CD4-positive, alpha-beta T cell (primary cell): ENCODE data around the gene CHI3L1. TPM values are rescaled to one million over a fixed set of nuclear protein-coding genes. Genes with fewer than 3 reads are reported as not detected.
A peak's percentile ranks its signal among the peaks of the same experiment; 100 is the strongest.

ENCODE experiments used
- ATAC-seq: fragments of 200-7000 bp; cut with Tn5 transposase; one replicate; pipeline ENCODE4 v1.10.0; 2022; ENCODE audit warnings: mild to moderate bottlenecking; ENCODE audit not compliant: poor library complexity
- CTCF ChIA-PET: fragments of 350-600 bp; sonication (Branson Sonifier 250); formaldehyde crosslinking; loops from one replicate; lab custom pipeline; 2021; ENCODE audit warnings: antibody characterized with exemption, inconsistent platforms; lab: Charles Lee
- POLR2A ChIA-PET: fragments of 350-600 bp; sonication (Branson Sonifier 250); formaldehyde crosslinking; loops from one replicate; lab custom pipeline; 2021; ENCODE audit warnings: antibody characterized with exemption, inconsistent platforms; lab: Charles Lee
- DNase-seq, 14 experiments: peaks; one replicate each; pipeline ENCODE4 v3.0.0-alpha.2; 2013 to 2020; ENCODE audit warnings: mixed read lengths in 2 of 14
- H3K27ac ChIP-seq, 2 donors: one replicate each; pipeline versions ENCODE4 v1.5.1 to v1.7.0; 2013; ENCODE audit warnings: low read length in 2 of 2, low read depth in 1 of 2, mild to moderate bottlenecking in 1 of 2
- H3K27me3 ChIP-seq, 2 experiments: 1 replicate in 1 of 2; 2 replicates in 1 of 2; pipeline versions ENCODE4 v1.6.1 to v1.7.0; 2013; ENCODE audit warnings: low read length in 2 of 2, control low read depth in 1 of 2, mild to moderate bottlenecking in 1 of 2, moderate library complexity in 1 of 2; ENCODE audit not compliant: insufficient read depth in 2 of 2, control insufficient read depth in 1 of 2
- H3K36me3 ChIP-seq: one replicate; pipeline ENCODE4 v1.6.1; 2013; ENCODE audit warnings: low read length, control low read depth; ENCODE audit not compliant: insufficient read depth
- H3K4me1 ChIP-seq: one replicate; pipeline ENCODE4 v1.6.1; 2013; ENCODE audit warnings: low read length, control low read depth; ENCODE audit not compliant: insufficient read depth
- H3K4me3 ChIP-seq: one replicate; pipeline ENCODE4 v1.5.1; 2013; ENCODE audit warnings: mild to moderate bottlenecking, low read length, moderate library complexity
- H3K9me3 ChIP-seq, 2 experiments: 1 replicate in 1 of 2; 2 replicates in 1 of 2; pipeline versions ENCODE4 v1.6.1 to v1.7.0; 2013; ENCODE audit warnings: low read length in 2 of 2, mild to moderate bottlenecking in 2 of 2, control low read depth in 1 of 2, moderate library complexity in 1 of 2; ENCODE audit not compliant: control insufficient read depth in 1 of 2, insufficient read depth in 1 of 2
- H3K27ac Mint-ChIP-seq: one replicate; pipeline ENCODE4 v1.8.0; 2020; ENCODE audit warnings: mixed read lengths
- H3K27me3 Mint-ChIP-seq: one replicate; pipeline ENCODE4 v1.8.0; 2021; ENCODE audit warnings: mixed read lengths
- H3K36me3 Mint-ChIP-seq: one replicate; pipeline ENCODE4 v1.8.0; 2021; ENCODE audit warnings: low read depth, mixed read lengths
- H3K4me1 Mint-ChIP-seq: one replicate; pipeline ENCODE4 v1.8.0; 2021; ENCODE audit warnings: low read depth, mixed read lengths
- H3K4me3 Mint-ChIP-seq: one replicate; pipeline ENCODE4 v1.8.0; 2020; ENCODE audit warnings: mild to moderate bottlenecking, mixed read lengths
- H3K9me3 Mint-ChIP-seq: one replicate; pipeline ENCODE4 v1.8.0; 2020; ENCODE audit warnings: mixed read lengths
- CTCF ChIP-seq: fragments of 200-600 bp; IDR thresholded peaks from one replicate; pipeline ENCODE4 v1.8.0; 2022; ENCODE audit warnings: antibody characterized with exemption, mild to moderate bottlenecking
- intact Hi-C, 2 experiments: fragments of 100-400 bp; cut with DNase I in 1 of 2; cut with micrococcal nuclease in 1 of 2; formaldehyde crosslinking; loops; one replicate each; pipeline versions ENCODE4 v1.15.1 to v1.9.0; 2023 to 2025; cut with DNase I, micrococcal nuclease
- total RNA-seq, 174 experiments: library from RNA in 2 of 174; stranded (reverse) in 2 of 174; gene quantifications; one replicate each; pipeline ENCODE4 v1.2.3 and lab custom pipeline; 2021 to 2026

The CHI3L1 gene
- total RNA-seq, 2 experiments from 2014 or later = not detected

- DNase-seq (no peak), ATAC-seq (no peak)
- H3K27me3 ChIP-seq = no peaks in the 10 kb centered on the region
- Mint-ChIP-seq H3K4me1 (no peaks in the 10 kb centered on the region), H3K4me3 (no peak overlapping the region), H3K27ac (no peak overlapping the region), H3K36me3 (no peaks in the 10 kb centered on the region), H3K9me3 (no peaks in the 10 kb centered on the region), H3K27me3 (peaks cover 4% of the 10 kb centered on the region)
- H3K4me3 ChIP-seq = no peak overlapping the region
- POLR2A ChIA-PET = no interaction called here
- intact Hi-C loops = no loop called here
- H3K36me3 ChIP-seq = no peaks in the 10 kb centered on the region
- no peak for TF ChIP-seq CTCF
- CTCF ChIA-PET = no interaction called here
- H3K4me1 ChIP-seq = no peaks in the 10 kb centered on the region
- H3K9me3 ChIP-seq = no peaks in the 10 kb centered on the region
- H3K27ac ChIP-seq = no peak overlapping the region
Observed at GRCh38 chr1:203176273-203177035, 10.1 kb downstream of the CHI3L1 start.

GRCh38 chr1:203175827-203176241 lies 10.7 kb downstream of the CHI3L1 start:
- ChIA-PET CTCF (no interaction called here), POLR2A (no interaction called here)
- Histone ChIP-seq H3K36me3 (no peaks in the 10 kb centered on the region), H3K27ac (no peak overlapping the region), H3K4me3 (no peak overlapping the region), H3K9me3 (no peaks in the 10 kb centered on the region), H3K4me1 (no peaks in the 10 kb centered on the region), H3K27me3 (no peaks in the 10 kb centered on the region)
- Mint-ChIP-seq H3K4me3 (no peak overlapping the region), H3K27ac (no peak overlapping the region), H3K27me3 (peaks cover 4% of the 10 kb centered on the region), H3K9me3 (no peaks in the 10 kb centered on the region), H3K36me3 (no peaks in the 10 kb centered on the region), H3K4me1 (no peaks in the 10 kb centered on the region)
- TF ChIP-seq CTCF = no peak
- DNase-seq (peak in 1 of 14 experiments; percentile 19), ATAC-seq (no peak)
- intact Hi-C loops = no loop called here

GRCh38 chr1:203175237-203175826 lies 11.2 kb downstream of the CHI3L1 start, which contains the start of gene MYBPH:
Gene MYBPH, minus strand, starts transcription at chr1:203175826. Its CDS starts 71 bp downstream, at chr1:203175755.
- Mint-ChIP-seq H3K4me3 (no peak within 1 kb of the TSS), H3K27me3 (peaks cover 4% of the 10 kb centered on the region), H3K27ac (no peak within 1 kb of the TSS), H3K36me3 (no peaks in the 10 kb centered on the region), H3K4me1 (no peaks in the 10 kb centered on the region), H3K9me3 (no peaks in the 10 kb centered on the region)
- DNase-seq (no peak), ATAC-seq (no peak)
- POLR2A ChIA-PET = no interaction called here
- H3K27me3 ChIP-seq = no peaks in the 10 kb centered on the region
- intact Hi-C loops = no loop called here
- H3K4me1 ChIP-seq = no peaks in the 10 kb centered on the region
- no peaks in the 10 kb centered on the region for H3K9me3 ChIP-seq
- CTCF ChIA-PET = no interaction called here
- H3K4me3 ChIP-seq = no peak within 1 kb of the TSS
- no peak for TF ChIP-seq CTCF
- no peaks in the 10 kb centered on the region for H3K36me3 ChIP-seq
- no peak within 1 kb of the TSS for H3K27ac ChIP-seq
